HG03064 (cell line): ENCODE measurements around the gene RASA2.
"Not testable (repeated sequence)": the region's sequence is repeated elsewhere in the genome, so short reads cannot be mapped to it uniquely, and the experiment has no call there.

Source experiments
- ATAC-seq: cut with Tn5 transposase; IDR thresholded peaks from one replicate; pipeline ENCODE4 v1.9.1; 2021; ENCODE audit warnings: low read depth; ENCODE audit not compliant: unreplicated experiment

RASA2 gene

DNA sequence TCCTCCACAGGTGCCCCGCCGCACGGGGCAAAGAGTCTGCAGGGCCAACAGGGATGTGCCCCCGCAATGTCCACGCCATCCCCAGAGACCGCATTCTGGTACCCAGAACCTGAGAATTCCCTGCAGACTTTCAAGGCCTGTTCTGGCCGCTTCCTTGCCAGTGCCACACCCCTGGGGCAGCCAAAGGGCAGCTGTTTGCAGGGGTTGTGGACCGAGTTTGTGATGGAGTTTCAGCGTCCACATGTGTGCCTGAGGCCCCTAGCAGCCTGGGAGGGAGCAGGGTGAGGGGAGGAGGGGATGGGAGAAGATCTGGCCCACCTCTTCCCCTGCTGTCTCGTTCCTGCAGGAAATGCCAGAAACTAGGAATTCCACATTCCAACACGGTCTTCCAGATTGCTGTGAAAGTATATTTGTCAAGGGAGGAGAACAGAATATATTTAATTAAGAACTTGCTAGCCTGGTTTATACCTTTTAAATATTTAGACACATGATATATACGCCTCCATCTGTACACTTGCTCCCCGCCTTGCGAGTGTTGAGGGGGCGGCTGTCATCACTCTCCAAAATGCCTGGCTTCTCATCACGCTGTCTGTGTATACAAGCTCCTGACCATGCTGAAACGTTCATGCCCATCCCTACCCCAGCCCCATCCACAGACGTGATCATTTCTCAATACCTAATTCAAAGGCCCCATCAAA, 31.1 kb upstream of the RASA2 start:
- no peak for ATAC-seq

DNA sequence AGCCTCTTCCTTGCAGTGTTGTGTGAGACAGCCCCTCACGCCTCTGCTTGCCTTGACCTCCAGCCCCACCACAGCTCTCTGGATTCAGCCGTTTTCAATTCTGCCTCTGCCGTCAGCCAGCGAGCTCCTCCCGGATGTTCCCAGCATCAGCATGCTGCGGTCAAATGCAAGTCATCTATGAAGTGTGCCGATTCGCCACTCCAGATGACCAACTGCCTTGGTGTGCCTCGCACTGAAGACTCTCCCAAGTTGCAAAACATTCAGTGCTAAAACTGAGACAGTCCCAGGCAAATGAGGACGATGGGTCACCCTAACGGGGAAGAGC, 30.6 kb upstream of the RASA2 start:
- no peak for ATAC-seq

DNA sequence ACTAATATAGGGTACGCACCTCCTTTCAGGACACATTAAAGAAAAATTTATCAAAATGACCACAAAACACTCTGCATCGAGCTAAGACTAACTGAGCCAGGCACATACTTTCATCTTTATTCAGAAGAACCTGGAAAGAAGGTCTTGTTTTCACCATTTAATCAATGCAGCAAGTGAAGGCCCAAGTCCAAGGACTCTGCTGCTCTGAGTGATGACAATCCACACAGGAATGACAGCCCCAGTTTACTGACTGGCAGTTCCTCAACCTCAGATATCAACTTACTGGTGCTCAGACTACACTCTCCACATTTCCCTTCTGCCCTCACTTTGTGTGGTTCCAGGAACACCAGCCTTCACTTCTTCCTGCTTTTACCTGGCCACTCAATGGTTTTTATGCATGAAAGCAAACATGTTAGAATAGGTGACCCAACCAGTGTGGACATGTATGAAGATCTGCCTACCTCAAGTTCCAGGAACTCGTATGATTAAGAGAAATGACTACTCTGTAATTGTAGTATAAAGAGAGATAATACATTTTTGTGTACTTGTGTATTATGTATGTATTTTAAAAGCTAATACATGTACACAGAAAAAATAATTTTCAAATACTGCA, 29.1 kb upstream of the RASA2 start:
- ATAC-seq, result no peak

DNA sequence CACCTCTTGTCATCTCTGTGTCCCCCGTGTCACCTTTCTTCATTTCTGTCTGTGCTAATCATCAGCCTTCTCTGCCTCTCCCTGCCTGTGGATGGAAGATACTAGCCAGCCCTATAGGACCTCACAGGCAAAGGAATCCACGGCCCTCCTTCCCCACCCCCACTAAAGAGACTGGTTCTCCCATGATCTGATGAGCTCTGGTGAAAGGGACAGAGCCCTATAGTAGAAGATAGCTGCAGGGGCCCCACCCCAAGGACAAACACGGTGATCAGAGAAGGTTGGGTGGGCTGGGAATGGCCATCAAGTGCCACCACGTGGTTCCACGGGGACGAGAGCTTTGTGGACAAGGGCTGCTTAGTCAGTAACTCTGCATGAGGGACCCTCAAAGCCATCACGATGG, 27.8 kb upstream of the RASA2 start:
- no peak for ATAC-seq

DNA sequence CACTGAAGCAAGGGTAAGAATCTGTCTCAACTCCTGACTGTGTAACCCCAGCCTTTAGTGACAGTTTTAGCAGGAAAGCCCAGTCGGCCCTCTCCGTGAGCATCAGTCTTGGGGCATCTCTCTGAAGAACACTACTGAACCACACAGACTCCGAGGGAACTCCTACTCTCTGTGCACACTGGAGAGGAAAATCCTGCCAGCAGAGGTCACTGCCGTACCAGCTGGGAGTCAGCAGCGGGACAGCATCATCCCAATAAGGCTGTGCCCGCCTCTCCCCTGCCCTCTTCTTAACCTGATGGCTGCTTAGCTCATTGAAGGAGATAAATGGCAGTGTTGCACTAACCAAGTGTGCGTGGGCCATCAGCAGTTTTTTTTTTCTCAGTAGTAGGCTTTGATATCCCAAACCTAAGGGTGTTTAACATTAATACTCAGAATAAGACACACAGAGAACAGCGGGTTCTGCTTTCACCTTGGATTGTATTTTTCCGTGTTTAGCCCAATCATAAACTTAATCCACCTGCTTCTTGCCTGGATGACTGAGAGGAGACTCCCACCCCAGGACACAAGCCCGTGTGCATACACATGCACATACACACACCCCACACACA, 26.6 kb upstream of the RASA2 start:
- ATAC-seq, result peak; percentile 81

DNA sequence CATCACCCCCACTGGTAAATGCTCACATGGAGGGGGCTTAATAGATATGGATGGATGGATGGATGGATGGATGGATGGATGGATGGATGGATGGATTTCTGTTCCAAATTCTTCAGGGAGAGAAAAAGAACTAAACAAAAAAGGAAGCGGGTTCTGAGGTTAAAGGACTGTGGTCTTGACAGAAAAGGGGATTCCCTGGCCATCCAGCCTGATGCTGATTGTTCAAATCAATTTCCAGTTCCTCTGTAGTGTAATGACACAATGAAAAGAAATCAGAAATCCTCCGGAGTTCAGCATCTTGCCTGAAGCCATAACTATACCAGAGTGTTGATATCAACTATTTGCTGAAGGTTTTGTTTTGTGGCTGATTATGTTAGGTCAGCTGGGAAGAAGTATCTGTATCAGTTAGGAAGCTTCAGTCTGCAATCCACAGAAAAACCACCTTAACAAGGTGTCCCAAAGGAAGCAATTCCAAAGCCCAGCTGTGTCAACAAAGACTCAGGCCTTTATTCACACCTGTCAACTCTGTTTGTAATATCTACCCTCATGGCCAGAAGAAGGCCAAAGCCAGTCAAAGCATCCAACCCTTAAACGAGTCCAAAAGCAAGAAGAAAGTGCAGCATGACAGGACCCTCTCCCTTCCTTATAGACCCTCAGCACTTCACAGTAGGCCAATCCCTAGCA, 24.5 kb upstream of the RASA2 start:
- ATAC-seq, result no peak

DNA sequence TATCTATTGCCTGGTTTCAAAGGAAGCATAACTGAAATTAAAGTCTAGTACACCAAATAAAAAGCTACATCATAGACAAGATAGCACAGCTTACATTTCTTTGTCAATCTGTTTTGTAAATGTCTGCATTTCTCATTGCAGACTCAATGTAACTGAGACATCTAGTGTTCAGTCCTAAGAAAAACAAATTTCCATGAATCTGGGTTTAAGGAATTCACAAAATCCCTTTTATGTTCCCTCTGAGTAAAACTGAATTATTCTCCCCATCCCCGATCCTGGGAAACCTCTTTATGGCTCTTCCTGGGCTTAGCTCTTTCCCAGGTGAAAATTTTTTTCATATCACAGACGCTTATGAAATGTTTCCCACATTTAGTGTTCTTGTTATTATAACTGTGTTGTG, 21.6 kb upstream of the RASA2 start:
- no peak for ATAC-seq

DNA sequence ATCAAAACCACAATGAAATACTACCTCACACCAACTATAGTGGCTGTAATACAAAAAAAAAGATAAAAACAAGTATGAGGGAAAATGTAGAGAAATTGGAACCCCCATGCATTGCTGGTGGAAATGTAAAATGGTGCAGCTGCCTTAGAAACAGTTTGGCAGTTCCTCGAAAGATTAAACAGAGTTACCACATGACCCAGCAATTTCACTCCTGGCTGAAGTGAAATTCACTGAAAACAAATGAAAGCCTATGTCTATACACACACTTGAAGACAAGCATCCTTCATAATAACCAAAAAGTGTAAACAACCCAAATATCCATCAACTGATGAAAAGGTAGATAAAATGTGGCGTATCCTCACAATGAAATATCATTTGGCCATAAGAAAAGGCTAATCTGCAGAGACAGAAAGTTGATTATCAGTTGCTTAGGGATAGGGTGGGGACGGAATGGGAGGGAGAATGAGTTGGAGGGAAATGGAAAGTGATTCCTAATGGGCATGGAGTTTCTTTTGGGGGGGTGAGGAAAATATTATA, 20.1 kb upstream of the RASA2 start:
- ATAC-seq, result no peak

DNA sequence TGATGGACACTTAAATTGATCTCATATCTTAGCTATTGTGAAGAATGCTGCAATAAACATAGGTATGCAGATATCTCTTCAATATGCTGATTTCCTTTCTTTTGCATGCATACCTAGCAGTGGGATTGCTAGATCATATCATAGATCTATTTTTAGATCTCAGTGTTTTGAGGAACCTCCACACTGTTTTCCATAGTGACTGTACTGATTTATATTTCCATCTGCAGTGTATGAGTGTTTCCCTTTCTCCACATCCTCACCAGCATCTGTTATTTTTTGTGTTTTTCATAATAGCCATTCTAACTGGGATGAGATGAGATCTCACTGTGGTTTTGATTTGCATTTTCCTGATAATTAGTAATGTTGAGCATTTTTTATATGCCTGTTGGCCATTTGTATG, 17.1 kb upstream of the RASA2 start:
- no peak for ATAC-seq

DNA sequence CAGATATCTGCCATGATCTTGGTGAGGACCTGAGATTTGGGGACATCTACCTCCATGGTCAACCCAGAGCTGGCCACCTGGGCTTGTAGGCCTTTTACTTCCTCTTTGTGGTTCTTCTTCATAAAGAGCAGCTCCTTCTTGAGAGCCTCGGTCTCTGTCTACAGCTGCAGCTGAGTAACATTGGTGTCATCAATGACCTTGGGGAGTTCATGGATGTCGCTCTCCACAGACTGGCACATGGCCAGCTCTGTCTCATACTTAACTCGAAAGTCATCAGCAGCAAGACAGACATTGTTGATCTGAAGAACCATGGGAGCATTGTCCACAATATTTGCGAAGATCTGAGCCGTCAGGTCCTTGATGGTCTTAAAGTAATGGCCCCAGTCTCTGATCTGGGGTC, 15.7 kb upstream of the RASA2 start:
- no peak for ATAC-seq

DNA sequence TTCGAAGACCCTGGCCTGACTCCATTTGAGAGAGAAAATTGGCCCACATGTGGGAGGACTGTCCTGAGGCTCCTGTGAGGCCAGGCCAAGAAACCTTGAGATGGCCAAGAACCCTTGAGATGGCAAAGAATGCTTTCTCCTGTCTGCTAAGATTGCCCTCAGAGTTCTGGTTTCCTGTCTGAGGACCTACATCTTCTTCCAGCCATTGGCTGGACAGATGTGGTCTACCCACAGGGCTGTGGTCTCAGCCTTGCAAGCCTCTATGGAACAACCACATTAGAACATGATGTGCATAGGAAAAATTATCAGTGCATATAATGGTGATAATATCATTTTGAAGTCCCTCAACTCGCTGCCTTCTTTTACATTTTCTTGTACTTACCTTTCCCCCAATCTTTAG, 10.8 kb upstream of the RASA2 start:
- ATAC-seq, result no peak

DNA sequence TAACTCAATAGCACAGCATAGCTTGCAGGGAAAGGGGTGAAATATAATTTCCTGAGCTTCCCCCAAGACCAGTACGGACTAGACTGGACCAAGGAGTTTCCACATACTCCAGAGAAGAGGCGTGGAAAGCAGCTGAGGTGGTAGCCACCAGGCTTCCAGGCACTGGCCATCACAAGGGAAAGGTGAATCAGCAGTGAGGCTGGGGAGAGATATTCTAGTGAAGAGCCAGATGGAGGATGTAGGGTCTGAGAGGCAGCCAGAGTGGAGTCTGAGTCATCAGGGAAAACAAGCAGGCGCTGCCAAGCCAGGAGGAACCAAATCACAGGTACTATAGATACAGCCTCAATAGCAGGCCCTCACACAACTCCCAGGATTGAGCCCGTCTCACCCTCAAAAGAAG, 9.6 kb upstream of the RASA2 start:
- ATAC-seq, result no peak

DNA sequence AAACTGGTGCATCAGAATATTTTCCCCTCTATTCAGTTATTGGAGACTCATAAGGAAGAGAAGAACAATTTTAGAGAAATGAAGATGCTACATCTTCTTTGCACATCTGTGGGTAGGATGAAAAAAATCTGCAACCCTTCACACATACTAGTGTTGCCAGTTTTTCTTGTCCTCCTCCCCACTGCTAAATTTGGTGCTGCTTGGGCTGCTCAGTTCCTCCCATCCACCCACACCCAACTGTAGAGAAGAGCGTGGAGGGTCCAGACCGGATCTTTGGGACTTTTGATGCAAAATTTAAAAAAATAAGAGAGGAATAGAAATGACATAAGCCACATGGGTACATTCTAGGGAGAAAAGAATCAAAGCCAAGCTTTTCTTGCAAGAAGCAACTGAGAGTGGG, 8.7 kb upstream of the RASA2 start:
- ATAC-seq, result no peak

DNA sequence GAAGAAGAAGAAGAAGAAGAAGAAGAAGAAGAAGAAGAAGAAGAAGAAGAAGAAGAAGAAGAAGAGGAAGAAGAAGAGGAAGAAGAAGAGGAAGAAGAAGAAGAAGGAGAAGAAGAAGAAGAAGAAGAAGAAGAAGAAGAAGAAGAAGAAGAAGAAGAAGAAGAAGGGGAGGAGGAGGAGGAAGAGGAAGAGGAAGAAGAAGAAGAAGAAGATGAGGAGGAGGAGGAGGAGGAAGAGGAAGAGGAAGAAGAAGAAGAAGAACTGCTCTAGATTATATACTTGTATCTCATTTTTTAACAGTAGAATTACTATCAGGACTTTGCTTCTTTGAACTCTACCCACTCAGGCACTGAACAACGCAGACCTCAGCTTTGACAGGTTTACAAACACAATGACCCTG, 8.0 kb upstream of the RASA2 start:
- not testable (repeated sequence) for ATAC-seq

DNA sequence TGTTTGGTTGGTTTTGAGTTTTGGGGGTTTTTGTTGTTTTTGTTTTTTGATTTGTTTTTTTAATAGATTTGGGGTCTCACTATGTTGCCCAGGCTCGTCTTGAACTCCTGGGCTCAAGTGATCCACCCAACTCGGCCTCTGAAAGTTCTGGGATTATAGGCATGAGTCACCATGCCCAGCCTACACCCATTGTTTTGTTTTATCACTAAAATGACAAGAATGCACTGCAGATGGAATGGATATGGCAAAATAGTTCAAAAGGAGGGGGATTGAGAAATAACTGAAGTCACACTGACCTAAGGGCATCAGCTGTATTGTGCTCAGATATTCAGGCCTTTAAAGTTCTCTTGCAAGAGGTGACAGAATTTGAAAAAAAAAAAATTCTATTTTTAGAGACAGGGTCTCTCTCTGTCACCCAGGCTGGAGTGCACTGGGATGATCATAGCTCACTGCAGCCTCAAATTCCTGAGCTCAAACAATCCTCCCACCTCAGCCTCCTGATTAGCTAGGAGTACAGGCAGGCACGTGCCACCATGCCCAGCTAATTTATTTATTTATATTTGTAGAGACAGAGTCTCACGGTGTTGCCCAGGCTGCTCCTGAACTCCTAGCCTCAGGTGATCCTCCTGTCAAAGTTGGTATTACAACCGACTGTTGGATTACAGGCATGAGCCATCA, 4.4 kb upstream of the RASA2 start:
- no peak for ATAC-seq

DNA sequence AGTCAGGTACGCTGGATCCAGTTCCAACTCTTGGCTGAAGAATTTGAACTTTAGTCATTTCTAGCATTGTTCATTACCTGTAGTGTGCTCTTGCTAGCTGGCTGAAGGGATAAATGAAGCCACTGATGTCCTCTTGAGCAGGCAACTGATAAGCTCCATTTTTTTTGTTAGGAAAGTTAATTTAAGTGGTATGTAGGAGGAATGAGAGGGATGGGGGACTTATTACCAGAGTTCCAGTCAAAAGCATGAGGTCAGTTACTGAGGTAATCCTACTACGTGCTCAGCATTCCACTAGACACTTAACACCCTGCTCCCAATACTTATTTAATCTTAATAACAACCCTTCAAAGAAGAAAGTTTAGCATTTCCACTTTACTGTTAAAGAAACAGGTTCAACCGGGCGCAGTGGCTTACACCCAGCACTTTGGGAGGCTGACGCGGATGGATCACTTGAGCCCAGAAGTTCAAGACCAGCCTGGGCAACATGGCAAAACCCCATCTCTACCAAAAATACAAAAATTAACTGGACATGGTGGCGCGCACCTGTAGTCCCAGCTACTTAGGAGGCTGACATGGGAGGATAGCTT, 2.0 kb upstream of the RASA2 start:
- no peak for ATAC-seq

DNA sequence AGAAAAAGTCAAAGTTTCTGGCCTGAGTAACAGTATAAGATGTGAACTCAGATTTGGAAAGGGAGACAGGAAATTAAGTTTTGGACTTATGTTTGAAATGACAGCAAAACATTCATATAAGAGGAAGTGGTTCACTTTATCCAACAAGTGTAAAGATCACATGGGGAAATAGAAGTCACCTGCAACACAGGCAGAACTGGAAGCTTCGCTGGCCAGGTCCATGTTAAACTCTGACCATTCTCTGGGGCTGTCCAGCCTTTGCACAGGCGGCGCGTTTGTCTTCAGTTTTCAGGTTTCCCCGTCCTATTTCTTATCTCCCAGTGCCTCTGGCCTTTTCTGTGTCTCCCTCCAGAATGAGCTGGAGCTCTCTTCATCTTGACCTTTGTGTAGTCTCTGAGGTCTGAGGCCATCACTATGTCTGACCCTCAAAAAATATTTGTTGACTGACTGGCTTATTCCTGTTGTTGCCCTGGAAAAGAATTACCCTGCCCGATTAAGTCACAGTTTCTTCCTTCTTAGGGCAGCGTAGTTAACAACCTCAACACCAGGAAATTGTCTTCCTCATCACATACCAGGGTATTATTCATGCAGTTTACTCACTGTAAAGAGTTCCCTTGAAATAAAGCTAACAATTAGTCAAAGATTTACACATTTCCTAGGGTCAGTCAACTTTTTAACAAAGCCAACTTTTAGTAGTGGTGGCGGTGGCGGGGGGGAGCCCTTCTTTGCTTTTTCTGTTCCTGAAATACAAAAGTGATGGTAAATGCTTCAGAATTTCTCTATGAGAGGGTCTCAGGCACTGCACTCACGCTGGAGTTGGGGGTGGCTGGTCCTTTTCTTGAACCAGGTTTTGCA, 959 bp upstream of the RASA2 start:
- no peak for ATAC-seq

DNA sequence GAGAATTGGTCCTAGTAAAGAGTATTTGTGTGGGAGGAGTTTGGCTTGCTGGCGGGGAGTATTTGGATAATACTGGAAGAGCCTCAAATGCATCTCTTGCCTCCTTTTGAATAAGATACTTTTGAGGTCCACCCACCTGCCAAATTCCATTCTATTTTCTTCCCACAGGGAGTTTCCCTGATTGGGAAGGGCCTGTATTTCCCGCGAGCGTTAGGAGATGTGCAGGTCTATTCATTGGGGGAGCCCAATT, 406 bp upstream of the RASA2 start:
- no peak for ATAC-seq

DNA sequence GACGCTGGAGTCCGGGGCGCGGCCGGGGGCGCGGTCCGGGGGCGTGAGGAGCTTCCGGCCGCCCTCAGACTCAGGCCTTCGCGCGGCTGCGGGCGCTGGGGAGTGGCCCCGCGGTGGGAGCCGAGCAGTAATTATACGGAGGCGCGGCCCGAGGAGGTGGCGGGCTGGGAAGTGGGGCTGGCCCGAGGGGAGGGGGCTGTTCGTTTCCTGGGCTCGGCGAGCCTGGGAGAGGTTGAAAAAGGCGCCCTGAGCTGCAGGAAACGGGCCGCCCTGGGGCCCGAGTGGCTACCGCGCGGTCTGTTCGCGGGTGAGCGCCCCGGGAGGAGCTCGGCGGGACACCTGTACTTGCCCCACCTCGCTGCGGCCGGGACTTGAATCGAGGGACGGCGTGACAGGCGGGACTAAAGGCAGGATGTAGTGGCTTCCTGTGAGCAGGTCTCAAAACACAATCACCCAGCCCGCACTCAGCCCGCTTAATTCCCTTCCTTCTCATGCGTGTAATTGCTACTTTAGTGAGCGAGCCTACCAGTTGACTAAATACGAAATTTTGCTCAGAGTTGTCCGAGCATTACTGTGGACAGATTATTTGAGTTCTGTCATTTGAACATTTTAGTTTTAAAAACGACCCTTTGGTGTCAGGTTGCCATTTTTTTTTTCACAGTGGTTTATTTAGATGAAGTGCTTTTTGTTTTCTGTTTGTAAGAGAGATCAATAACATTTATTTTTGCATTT, 860 bp downstream of the RASA2 start:
- peak; percentile 75 for ATAC-seq
